WTC11 (cell line): ENCODE data around the gene TEX44. TPM values are rescaled to one million over a fixed set of nuclear protein-coding genes. Genes with fewer than 3 reads are reported as not detected.
A peak's percentile ranks its signal among the peaks of the same experiment; 100 is the strongest.

Source experiments
- ATAC-seq: fragments of 200-7000 bp; cut with Tn5 transposase; 2 replicates; pipeline ENCODE4 v1.10.0; 2021; ENCODE audit warnings: mild to moderate bottlenecking, moderate library complexity
- CTCF ChIA-PET: fragments of 300-600 bp; sonication (Branson Sonifier 250); formaldehyde crosslinking; loops from one replicate; lab custom pipeline; 2021; ENCODE audit warnings: antibody characterized with exemption; lab: Charles Lee
- POLR2A ChIA-PET: fragments of 350-600 bp; sonication (Branson Sonifier 250); formaldehyde crosslinking; loops from one replicate; lab custom pipeline; 2021; ENCODE audit warnings: antibody characterized with exemption; lab: Charles Lee
- DNase-seq: peaks from one replicate; pipeline ENCODE4 v3.0.0; 2021; ENCODE audit warnings: low spot score
- H3K27ac Mint-ChIP-seq: 2 replicates; pipeline ENCODE4 v1.8.0; 2021; ENCODE audit warnings: mixed read lengths
- H3K27me3 Mint-ChIP-seq: 2 replicates; pipeline ENCODE4 v1.8.0; 2021; ENCODE audit warnings: low read depth, mild to moderate bottlenecking, moderate library complexity, mixed read lengths
- H3K36me3 Mint-ChIP-seq: 2 replicates; pipeline ENCODE4 v1.8.0; 2021; ENCODE audit warnings: mixed read lengths
- H3K4me1 Mint-ChIP-seq: 2 replicates; pipeline ENCODE4 v1.8.0; 2022; ENCODE audit warnings: mixed read lengths
- H3K4me3 Mint-ChIP-seq: 2 replicates; pipeline ENCODE4 v1.8.0; 2021; ENCODE audit warnings: mild to moderate bottlenecking, moderate library complexity, mixed read lengths
- H3K9me3 Mint-ChIP-seq: 2 replicates; pipeline ENCODE4 v1.8.0; 2021; ENCODE audit warnings: mixed read lengths
- CBFB ChIP-seq: sonication (generic); formaldehyde crosslinking; IDR thresholded peaks from 2 replicates; pipeline ENCODE4 v1.8.1; 2022; ENCODE audit warnings: mild to moderate bottlenecking, low read depth, missing genetic modification reagents
- FOXP1 ChIP-seq: sonication (generic); formaldehyde crosslinking; IDR thresholded peaks from 2 replicates; pipeline ENCODE4 v1.8.0; 2022; ENCODE audit warnings: missing genetic modification reagents, mild to moderate bottlenecking, moderate library complexity, borderline replicate concordance
- MXD4 ChIP-seq: fragments of 250-450 bp; sonication (Bioruptor Pico); IDR thresholded peaks from 2 replicates; pipeline ENCODE4 v1.8.0; 2021; ENCODE audit warnings: mild to moderate bottlenecking, moderate library complexity, borderline replicate concordance
- NR1H2 ChIP-seq: sonication (generic); formaldehyde crosslinking; IDR thresholded peaks from 2 replicates; pipeline ENCODE4 v1.9.0; 2021; ENCODE audit warnings: mild to moderate bottlenecking, moderate library complexity, missing genetic modification reagents
- SP1 ChIP-seq: sonication (generic); formaldehyde crosslinking; conservative IDR thresholded peaks from 2 replicates; pipeline ENCODE4 v1.8.1; 2022; ENCODE audit warnings: missing genetic modification reagents
- ZBTB21 ChIP-seq: sonication (generic); formaldehyde crosslinking; IDR thresholded peaks from 2 replicates; pipeline ENCODE4 v1.8.1; 2023; ENCODE audit warnings: mild to moderate bottlenecking, missing genetic modification reagents, borderline replicate concordance
- ZNF121 ChIP-seq: sonication (generic); formaldehyde crosslinking; IDR thresholded peaks from 2 replicates; pipeline ENCODE4 v1.8.0; 2023; ENCODE audit warnings: missing genetic modification reagents
- ZNF263 ChIP-seq: sonication (generic); formaldehyde crosslinking; IDR thresholded peaks from 2 replicates; pipeline ENCODE4 v1.8.1; 2022; ENCODE audit warnings: low read depth, mild to moderate bottlenecking, moderate library complexity, missing genetic modification reagents
- total RNA-seq: library from RNA; stranded (reverse); gene quantifications from 3 replicates; pipeline ENCODE4 v1.2.3, GENCODE V29; 2021
- TF ChIP-seq, protein P1 (sequence below): fragments of 250-450 bp; sonication (Bioruptor Pico); conservative IDR thresholded peaks from 2 replicates; pipeline ENCODE4 v1.9.0; 2021; ENCODE audit warnings: mild to moderate bottlenecking
- TF ChIP-seq, protein P2 (sequence below): sonication (generic); formaldehyde crosslinking; IDR thresholded peaks from 2 replicates; pipeline ENCODE4 v1.8.1; 2023; ENCODE audit warnings: mild to moderate bottlenecking, missing genetic modification reagents, moderate library complexity
- TF ChIP-seq, protein P3 (sequence below): sonication (generic); formaldehyde crosslinking; IDR thresholded peaks from 2 replicates; pipeline ENCODE4 v1.8.0; 2022; ENCODE audit warnings: mild to moderate bottlenecking, missing genetic modification reagents
- TF ChIP-seq, protein P4 (sequence below): sonication (generic); formaldehyde crosslinking; IDR thresholded peaks from 2 replicates; pipeline ENCODE4 v1.8.0; 2023; ENCODE audit warnings: missing genetic modification reagents, mild to moderate bottlenecking, borderline replicate concordance
- TF ChIP-seq, protein P5 (sequence below): sonication (generic); formaldehyde crosslinking; IDR thresholded peaks from 2 replicates; pipeline ENCODE4 v1.8.1; 2023; ENCODE audit warnings: mild to moderate bottlenecking, moderate library complexity, missing genetic modification reagents
- TF ChIP-seq, protein P6 (sequence below): fragments of 250-450 bp; sonication (Bioruptor Pico); IDR thresholded peaks from 2 replicates; pipeline ENCODE4 v1.9.0; 2021; ENCODE audit warnings: mild to moderate bottlenecking

TEX44 gene
- total RNA-seq, 1 experiment from 2014 or later = not detected

DNA sequence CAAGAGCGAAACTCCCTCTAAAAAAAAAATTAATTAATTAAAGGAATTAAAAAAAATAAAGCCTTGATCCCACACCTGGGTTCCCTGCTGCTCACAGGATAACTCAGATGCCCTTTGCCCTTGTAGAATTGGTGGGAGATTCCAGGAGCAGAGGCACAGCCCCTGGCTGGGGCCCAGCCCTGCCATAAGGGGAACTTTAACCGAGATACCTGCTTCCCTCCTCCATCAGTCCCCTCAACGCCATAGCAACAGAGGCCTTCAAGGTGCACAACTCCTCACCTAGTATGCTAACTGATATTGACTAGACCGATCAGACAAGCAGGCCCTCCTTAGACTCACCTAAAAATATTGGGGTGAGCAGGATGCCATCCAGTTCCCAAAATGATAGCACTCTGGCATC lies 23.6 kb downstream of the TEX44 start:
- ChIA-PET POLR2A (interaction anchor here (0.8 to 3.1 kb wide), 2 partner anchors 92 to 98 kb away, joined by 3 to 27 read pairs; partner anchors contain the start of gene PTMA), CTCF (interaction anchor here (1.7 to 10.7 kb wide), 2 partner anchors 50 to 57 kb away, joined by 8 to 236 read pairs; no protein-coding TSS in a partner anchor)
- peaks cover 71% of the 10 kb centered on the region for H3K4me1 Mint-ChIP-seq
- peak overlapping the region; percentile 53 for H3K27ac Mint-ChIP-seq
- TF ChIP-seq ZNF263 (CRISPR knock-in tag) = no peak
- TF ChIP-seq, protein P1, sequence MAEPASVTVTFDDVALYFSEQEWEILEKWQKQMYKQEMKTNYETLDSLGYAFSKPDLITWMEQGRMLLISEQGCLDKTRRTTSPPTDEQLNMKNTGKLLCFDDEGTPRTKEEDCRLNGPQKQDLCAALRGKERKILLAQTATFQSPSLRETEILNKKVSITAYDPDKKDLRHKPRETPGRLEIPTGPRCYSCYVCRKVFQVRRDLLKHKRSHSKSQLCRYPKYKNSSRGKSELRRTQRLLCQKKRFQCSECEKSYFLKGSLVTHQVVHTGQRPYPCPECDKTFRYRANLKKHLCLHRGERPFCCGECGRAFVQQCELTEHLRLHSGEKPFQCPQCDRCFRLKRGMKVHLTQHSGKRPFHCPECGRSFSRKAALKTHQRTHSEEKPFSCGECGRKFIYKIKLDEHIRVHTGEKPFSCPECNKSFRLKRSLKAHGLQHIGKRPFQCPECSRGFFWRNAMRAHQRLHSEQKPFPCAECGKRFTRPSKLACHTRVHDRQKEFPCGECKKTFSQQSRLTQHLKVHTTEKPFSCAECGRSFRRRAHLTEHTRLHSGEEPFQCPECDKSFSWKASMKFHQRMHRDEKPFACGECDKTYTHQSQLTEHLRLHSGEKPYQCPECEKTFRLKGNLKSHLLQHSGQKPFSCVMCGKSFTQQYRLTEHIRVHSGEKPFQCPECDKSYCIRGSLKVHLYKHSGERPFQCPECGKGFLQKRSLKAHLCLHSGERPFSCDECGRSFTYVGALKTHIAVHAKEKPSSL (CRISPR knock-in tag) = no peak
- TF ChIP-seq, protein P2, sequence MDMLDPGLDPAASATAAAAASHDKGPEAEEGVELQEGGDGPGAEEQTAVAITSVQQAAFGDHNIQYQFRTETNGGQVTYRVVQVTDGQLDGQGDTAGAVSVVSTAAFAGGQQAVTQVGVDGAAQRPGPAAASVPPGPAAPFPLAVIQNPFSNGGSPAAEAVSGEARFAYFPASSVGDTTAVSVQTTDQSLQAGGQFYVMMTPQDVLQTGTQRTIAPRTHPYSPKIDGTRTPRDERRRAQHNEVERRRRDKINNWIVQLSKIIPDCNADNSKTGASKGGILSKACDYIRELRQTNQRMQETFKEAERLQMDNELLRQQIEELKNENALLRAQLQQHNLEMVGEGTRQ = no peak
- H3K4me3 Mint-ChIP-seq = no peak overlapping the region
- ATAC-seq (no peak), DNase-seq (no peak)
- H3K36me3 Mint-ChIP-seq = no peaks in the 10 kb centered on the region
- H3K27me3 Mint-ChIP-seq = peaks cover 2% of the 10 kb centered on the region; the same call in 1 of the 2 replicates
- H3K9me3 Mint-ChIP-seq = no peaks in the 10 kb centered on the region

DNA sequence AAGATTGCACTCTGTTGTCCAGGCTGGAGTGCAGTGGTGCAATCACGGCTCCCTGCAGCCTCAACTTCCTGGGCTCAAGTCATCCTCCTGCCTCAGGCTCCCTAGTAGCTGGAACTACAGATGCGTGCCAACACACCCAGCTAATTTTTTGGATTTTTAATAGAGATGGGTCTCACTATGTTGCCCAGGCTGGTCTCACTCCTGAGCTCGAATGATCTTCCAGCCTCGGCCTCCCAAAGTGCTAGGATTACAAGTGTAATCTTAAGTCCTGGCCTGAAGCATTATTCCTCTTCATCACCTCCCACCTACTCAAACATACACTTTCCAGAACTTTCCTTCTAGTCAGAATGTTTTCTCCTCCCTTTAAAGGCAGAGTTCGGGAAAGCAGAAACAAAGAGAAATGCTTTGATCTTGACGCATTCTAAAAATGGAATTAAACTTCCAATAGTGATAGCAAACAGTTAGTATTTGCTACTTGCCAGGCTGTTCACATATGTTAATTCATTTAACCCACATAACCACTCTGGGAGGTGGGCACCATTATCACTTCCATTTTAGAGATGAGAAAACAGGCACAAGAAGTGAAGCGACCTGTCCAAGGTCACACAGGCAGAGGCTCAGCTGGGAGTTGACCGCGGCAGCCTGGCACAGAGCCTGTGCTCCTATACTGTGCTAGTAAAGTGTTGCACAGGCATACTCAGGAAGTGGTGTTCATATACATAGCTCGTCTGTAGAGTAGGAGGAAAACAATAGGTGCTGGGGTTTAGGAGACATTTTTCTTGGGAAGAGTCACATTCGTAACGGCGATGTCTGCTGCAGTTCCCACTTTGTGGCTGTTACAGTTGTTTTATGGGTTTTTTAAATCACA lies 24.6 kb downstream of the TEX44 start:
- POLR2A ChIA-PET = interaction anchor here (0.8 to 2.0 kb wide), 2 partner anchors 56 to 91 kb away, joined by 3 to 15 read pairs; partner anchors contain the start of gene PTMA
- H3K4me1 Mint-ChIP-seq = peaks cover 71% of the 10 kb centered on the region
- TF ChIP-seq, protein P3, sequence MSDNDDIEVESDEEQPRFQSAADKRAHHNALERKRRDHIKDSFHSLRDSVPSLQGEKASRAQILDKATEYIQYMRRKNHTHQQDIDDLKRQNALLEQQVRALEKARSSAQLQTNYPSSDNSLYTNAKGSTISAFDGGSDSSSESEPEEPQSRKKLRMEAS (CRISPR knock-in tag) = no peak
- TF ChIP-seq, protein P4, sequence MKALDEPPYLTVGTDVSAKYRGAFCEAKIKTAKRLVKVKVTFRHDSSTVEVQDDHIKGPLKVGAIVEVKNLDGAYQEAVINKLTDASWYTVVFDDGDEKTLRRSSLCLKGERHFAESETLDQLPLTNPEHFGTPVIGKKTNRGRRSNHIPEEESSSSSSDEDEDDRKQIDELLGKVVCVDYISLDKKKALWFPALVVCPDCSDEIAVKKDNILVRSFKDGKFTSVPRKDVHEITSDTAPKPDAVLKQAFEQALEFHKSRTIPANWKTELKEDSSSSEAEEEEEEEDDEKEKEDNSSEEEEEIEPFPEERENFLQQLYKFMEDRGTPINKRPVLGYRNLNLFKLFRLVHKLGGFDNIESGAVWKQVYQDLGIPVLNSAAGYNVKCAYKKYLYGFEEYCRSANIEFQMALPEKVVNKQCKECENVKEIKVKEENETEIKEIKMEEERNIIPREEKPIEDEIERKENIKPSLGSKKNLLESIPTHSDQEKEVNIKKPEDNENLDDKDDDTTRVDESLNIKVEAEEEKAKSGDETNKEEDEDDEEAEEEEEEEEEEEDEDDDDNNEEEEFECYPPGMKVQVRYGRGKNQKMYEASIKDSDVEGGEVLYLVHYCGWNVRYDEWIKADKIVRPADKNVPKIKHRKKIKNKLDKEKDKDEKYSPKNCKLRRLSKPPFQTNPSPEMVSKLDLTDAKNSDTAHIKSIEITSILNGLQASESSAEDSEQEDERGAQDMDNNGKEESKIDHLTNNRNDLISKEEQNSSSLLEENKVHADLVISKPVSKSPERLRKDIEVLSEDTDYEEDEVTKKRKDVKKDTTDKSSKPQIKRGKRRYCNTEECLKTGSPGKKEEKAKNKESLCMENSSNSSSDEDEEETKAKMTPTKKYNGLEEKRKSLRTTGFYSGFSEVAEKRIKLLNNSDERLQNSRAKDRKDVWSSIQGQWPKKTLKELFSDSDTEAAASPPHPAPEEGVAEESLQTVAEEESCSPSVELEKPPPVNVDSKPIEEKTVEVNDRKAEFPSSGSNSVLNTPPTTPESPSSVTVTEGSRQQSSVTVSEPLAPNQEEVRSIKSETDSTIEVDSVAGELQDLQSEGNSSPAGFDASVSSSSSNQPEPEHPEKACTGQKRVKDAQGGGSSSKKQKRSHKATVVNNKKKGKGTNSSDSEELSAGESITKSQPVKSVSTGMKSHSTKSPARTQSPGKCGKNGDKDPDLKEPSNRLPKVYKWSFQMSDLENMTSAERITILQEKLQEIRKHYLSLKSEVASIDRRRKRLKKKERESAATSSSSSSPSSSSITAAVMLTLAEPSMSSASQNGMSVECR (CRISPR knock-in tag) = no peak
- peak; percentile 61; the same call in 1 of the 2 replicates for TF ChIP-seq ZNF121 (CRISPR knock-in tag)
- no peak for TF ChIP-seq ZBTB21
- TF ChIP-seq, all 79 proteins: peak for 1
- DNase-seq = no peak
- ATAC-seq = no peak
- CTCF ChIA-PET = interaction anchor here (1.0 to 10.7 kb wide), 5 partner anchors 16 to 98 kb away, joined by 3 to 236 read pairs (median 4); no protein-coding TSS in a partner anchor
- Mint-ChIP-seq H3K4me3 (no peak overlapping the region), H3K27ac (peak overlapping the region; percentile 62; the same call in 1 of the 2 replicates), H3K27me3 (no peaks in the 10 kb centered on the region), H3K9me3 (no peaks in the 10 kb centered on the region), H3K36me3 (no peaks in the 10 kb centered on the region)

DNA sequence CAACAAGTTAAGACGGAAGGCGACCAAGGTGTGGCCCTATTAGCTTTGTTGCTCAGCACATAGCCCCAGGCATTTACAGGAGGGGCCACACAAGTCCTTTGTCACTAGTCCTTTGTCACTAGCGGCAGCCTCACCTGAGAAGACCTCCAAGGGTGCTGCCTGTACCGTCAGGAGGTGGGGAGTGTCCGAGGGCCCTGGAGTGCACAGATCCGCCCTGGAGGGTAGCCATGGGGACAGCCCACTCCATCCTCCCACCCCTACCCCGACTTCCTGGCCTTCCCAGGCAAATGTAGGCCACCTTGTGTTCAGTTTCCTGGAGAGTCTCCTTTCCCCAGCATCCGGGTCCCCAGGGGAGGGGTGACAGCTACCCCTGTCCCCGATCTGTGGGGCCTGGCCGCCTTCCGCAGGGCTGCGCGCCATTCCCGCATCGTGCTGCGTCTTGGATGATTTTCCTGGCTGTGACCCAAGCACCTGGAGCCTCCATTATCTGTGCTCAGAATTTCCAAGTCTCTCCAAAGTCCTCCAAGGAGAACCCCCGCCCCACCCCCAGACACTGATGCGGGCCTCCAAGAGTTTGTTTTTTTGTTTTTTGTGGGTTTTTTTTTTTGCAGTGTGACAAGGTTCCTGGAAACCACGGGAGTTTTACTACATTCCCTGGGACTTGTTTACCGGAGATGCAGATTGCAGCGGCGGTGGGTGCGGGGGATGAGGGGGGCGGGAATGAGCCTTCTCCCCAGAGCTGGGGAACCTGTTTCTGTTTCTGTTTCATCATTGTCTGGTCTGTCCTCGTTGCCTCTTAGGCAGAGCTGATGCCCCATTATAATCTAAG lies 28.6 kb downstream of the TEX44 start:
- TF ChIP-seq, protein P5, sequence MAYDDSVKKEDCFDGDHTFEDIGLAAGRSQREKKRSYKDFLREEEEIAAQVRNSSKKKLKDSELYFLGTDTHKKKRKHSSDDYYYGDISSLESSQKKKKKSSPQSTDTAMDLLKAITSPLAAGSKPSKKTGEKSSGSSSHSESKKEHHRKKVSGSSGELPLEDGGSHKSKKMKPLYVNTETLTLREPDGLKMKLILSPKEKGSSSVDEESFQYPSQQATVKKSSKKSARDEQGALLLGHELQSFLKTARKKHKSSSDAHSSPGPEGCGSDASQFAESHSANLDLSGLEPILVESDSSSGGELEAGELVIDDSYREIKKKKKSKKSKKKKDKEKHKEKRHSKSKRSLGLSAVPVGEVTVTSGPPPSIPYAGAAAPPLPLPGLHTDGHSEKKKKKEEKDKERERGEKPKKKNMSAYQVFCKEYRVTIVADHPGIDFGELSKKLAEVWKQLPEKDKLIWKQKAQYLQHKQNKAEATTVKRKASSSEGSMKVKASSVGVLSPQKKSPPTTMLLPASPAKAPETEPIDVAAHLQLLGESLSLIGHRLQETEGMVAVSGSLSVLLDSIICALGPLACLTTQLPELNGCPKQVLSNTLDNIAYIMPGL (CRISPR knock-in tag) = no peak
- TF ChIP-seq FOXP1 (CRISPR knock-in tag) (0 out of 2 replicates have a peak, but pooled peaks have one; percentile 36), SP1 (no peak), NR1H2 (no peak), CBFB (CRISPR knock-in tag) (0 out of 2 replicates have a peak, but pooled peaks have one; percentile 30), ZBTB21 (0 out of 2 replicates have a peak, but pooled peaks have one; percentile 31), MXD4 (CRISPR knock-in tag) (no peak)
- TF ChIP-seq, protein P6, sequence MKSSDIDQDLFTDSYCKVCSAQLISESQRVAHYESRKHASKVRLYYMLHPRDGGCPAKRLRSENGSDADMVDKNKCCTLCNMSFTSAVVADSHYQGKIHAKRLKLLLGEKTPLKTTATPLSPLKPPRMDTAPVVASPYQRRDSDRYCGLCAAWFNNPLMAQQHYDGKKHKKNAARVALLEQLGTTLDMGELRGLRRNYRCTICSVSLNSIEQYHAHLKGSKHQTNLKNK (CRISPR knock-in tag) = no peak
- no peaks in the 10 kb centered on the region for H3K36me3 Mint-ChIP-seq
- peaks cover 55% of the 10 kb centered on the region for H3K4me1 Mint-ChIP-seq
- POLR2A ChIA-PET = interaction anchor here (0.6 to 2.7 kb wide), 11 partner anchors 8 to 93 kb away, joined by 3 to 14 read pairs (median 4); partner anchors contain the start of gene PTMA
- H3K27me3 Mint-ChIP-seq = no peaks in the 10 kb centered on the region
- CTCF ChIA-PET = interaction anchor here (0.8 to 4.0 kb wide), 4 partner anchors 52 to 93 kb away, joined by 3 to 56 read pairs (median 12); no protein-coding TSS in a partner anchor
- peak overlapping the region; percentile 17 for H3K4me3 Mint-ChIP-seq
- ATAC-seq = peak; percentile 79
- peak overlapping the region; percentile 88 for H3K27ac Mint-ChIP-seq
- DNase-seq = peak; percentile 55
- no peaks in the 10 kb centered on the region for H3K9me3 Mint-ChIP-seq
